MM.1S (cell line): Measurements from ENCODE around the gene SNX8.

Experiments
- EZH2 ChIP-seq: fragments of 300-600 bp; sonication (generic); optimal IDR thresholded peaks from 2 replicates; pipeline ENCODE3; 2017; ENCODE audit warnings: low read depth, mild to moderate bottlenecking, antibody characterized with exemption, low read length, mixed read lengths
- TF ChIP-seq, protein P1 (sequence below): fragments of 300-600 bp; sonication (generic); IDR thresholded peaks from 2 replicates; pipeline ENCODE4 v1.5.1; 2016; ENCODE audit warnings: antibody characterized with exemption, low read length, mixed read lengths

DNA sequence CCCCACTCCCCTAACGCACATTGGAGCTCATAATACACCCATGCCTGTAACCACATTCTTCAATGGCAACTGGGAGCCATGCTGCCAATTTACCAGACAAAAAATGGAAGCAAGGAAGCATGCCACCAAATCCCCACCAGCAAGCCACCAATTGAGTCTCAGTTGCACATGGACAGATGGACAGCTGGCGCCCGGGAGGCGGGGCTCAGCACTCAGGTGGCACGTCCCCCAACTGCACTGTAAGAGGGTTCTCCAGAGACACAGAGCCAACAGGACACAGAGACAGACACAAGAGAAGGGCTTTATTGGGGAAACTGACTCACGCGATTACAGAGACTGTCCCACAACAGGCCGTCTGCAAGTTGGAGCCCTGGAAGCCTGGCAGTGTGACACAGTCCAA lies 84.0 kb downstream of the SNX8 start:
- TF ChIP-seq EZH2, result no peak
- TF ChIP-seq, protein P1, sequence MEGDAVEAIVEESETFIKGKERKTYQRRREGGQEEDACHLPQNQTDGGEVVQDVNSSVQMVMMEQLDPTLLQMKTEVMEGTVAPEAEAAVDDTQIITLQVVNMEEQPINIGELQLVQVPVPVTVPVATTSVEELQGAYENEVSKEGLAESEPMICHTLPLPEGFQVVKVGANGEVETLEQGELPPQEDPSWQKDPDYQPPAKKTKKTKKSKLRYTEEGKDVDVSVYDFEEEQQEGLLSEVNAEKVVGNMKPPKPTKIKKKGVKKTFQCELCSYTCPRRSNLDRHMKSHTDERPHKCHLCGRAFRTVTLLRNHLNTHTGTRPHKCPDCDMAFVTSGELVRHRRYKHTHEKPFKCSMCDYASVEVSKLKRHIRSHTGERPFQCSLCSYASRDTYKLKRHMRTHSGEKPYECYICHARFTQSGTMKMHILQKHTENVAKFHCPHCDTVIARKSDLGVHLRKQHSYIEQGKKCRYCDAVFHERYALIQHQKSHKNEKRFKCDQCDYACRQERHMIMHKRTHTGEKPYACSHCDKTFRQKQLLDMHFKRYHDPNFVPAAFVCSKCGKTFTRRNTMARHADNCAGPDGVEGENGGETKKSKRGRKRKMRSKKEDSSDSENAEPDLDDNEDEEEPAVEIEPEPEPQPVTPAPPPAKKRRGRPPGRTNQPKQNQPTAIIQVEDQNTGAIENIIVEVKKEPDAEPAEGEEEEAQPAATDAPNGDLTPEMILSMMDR, result no peak
